Body of pancreas (tissue), 4 donors: Measurements from ENCODE around the gene SLC25A6. TPM values are rescaled to one million over a fixed set of nuclear protein-coding genes. Genes with fewer than 3 reads are reported as not detected.

Source experiments
- ATAC-seq: fragments of 150-250 bp; one replicate; pipeline ENCODE4 v1.9.1; 2016
- DNase-seq, 4 donors: peaks; one replicate each; pipeline ENCODE4 v3.0.0-alpha.2; 2019
- H3K27ac ChIP-seq, 4 donors: fragments of 200-600 bp; sonication (generic); 1 replicate in 3 of 4; 2 replicates in 1 of 4; pipeline versions ENCODE4 v1.5.1 to v1.6.1; 2016 to 2019; ENCODE audit warnings: mild to moderate bottlenecking in 1 of 4, mixed read lengths in 1 of 4, moderate library complexity in 1 of 4
- H3K27me3 ChIP-seq, 2 donors: fragments of 200-600 bp; sonication (generic); one replicate each; pipeline ENCODE4 v1.6.0; 2016; ENCODE audit warnings: mild to moderate bottlenecking in 1 of 2
- H3K36me3 ChIP-seq, 2 donors: fragments of 200-600 bp; sonication (generic); replicated peaks in 1 of 2; 2 replicates each; pipeline ENCODE4 v1.5.1; 2016; ENCODE audit warnings: low read depth in 2 of 2; ENCODE audit not compliant: insufficient read depth in 1 of 2
- H3K4me1 ChIP-seq: fragments of 200-600 bp; sonication (generic); one replicate; pipeline ENCODE4 v1.6.0; 2016
- H3K4me3 ChIP-seq, 2 donors: fragments of 200-600 bp; sonication (generic); 1 replicate in 1 of 2; 2 replicates in 1 of 2; pipeline ENCODE4 v1.5.1; 2016 to 2019
- H3K9me3 ChIP-seq, 3 donors: fragments of 200-600 bp; sonication (generic); 1 replicate in 2 of 3; 2 replicates in 1 of 3; pipeline ENCODE4 v1.5.1; 2016
- CTCF ChIP-seq, 7 experiments: fragments of 450-650 bp in 4 of 7; fragments of 200-600 bp in 3 of 7; sonication (generic) in 3 of 7; IDR thresholded peaks; one replicate each; pipeline ENCODE4 v1.5.1; 2016 to 2019; ENCODE audit warnings: antibody characterized with exemption in 7 of 7
- POLR2A ChIP-seq, 3 donors: fragments of 450-650 bp; IDR thresholded peaks; one replicate each; pipeline ENCODE4 v1.6.1; 2016; ENCODE audit warnings: antibody characterized with exemption in 3 of 3, mild to moderate bottlenecking in 2 of 3
- WGBS, 2 donors: methylation state at CpG; one replicate each; pipeline ENCODE4 v1.1.5; 2017; 5-methylcytosine and 5-hydroxymethylcytosine counted together
- intact Hi-C: fragments of 100-400 bp; cut with DNase I; formaldehyde crosslinking; loops from one replicate; pipeline ENCODE4 v1.15.1; 2023
- total RNA-seq, 2 donors: library from RNA; depleted of rRNA; stranded (reverse); fragments of >200 nt; gene quantifications; one replicate each; pipeline ENCODE4 v1.1.0, GENCODE V29; 2016

SLC25A6 gene
- total RNA-seq, 2 donors from 2014 or later = 180 to 338 TPM

GRCh38 chrX:1416965-1417760 lies 25.2 kb upstream of the SLC25A6 start:
- intact Hi-C loops = no loop called here
- no peaks in the 10 kb centered on the region for H3K4me1 ChIP-seq
- WGBS, 2 donors = 71 to 72% methylated on average over 10 to 14 of the region's 14 CpGs
- TF ChIP-seq CTCF (IDR thresholded peaks at IDR 0.05) (no peak), POLR2A (IDR thresholded peaks at IDR 0.05) (peak in 1 of 3 donors; percentile 9)
- no peak overlapping the region for H3K4me3 ChIP-seq
- no peaks in the 10 kb centered on the region for H3K27me3 ChIP-seq
- ATAC-seq (no peak), DNase-seq (peak in 1 of 4 donors; percentile 6)
- no peaks in the 10 kb centered on the region for H3K9me3 ChIP-seq
- H3K27ac ChIP-seq = no peak overlapping the region
- peaks cover 4 to 9% of the 10 kb centered on the region in 2 donors for H3K36me3 ChIP-seq

- no peak for TF ChIP-seq CTCF (IDR thresholded peaks at IDR 0.05)
- TF ChIP-seq POLR2A (IDR thresholded peaks at IDR 0.05) = no peak
- no peaks in the 10 kb centered on the region for H3K9me3 ChIP-seq
- H3K4me3 ChIP-seq = no peak overlapping the region
- no peak overlapping the region for H3K27ac ChIP-seq
- H3K27me3 ChIP-seq = no peaks in the 10 kb centered on the region
- intact Hi-C loops = no loop called here
- peaks cover 2 to 9% of the 10 kb centered on the region in 2 donors for H3K36me3 ChIP-seq
- no peaks in the 10 kb centered on the region for H3K4me1 ChIP-seq
- ATAC-seq (no peak), DNase-seq (peak in 1 of 4 donors; percentile 2)
- WGBS, 2 donors = 70 to 77% methylated on average over 10 to 15 of the region's 15 CpGs
These were observed 24.4 kb upstream of the SLC25A6 start for GRCh38 chrX:1416327-1416784.

DNA sequence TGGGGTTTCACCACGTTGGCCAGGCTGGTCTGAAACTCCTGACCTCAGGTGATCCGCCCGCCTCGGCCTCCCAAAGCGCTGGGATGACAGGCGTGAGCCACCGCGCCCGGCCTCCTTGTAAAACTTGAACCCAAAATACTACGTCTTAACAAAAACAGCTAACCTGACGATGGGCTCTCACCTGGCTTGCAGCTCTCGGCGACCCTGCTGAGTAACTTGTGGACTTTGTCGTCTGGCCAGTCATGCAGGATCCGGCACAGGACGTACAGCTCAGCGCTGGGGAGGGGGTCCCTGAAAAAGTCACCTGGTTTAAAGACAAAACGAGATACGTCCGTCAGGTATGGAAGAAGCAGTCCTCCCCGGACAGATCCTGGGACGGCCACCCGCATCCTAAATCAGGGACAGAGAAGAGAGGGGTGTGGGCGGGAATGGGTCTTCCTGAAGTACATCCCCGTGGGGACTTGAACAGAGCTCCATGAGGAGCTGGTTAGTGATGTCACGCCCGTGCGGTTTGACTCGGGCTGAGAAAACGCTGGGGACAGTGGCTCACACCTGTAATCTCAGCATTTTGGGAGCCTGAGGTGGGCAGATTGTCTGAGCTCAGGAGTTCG lies 20.7 kb upstream of the SLC25A6 start:
- no peak overlapping the region for H3K27ac ChIP-seq
- WGBS, 2 donors = 86 to 87% methylated on average over 22 to 31 of the region's 31 CpGs
- H3K4me3 ChIP-seq = no peak overlapping the region
- no peaks in the 10 kb centered on the region for H3K4me1 ChIP-seq
- peak in 1 of 4 donors; percentile 7 for DNase-seq
- no peak for TF ChIP-seq POLR2A (IDR thresholded peaks at IDR 0.05)
- TF ChIP-seq CTCF (IDR thresholded peaks at IDR 0.05) = no peak
- peaks cover 0 to 12% of the 10 kb centered on the region in 2 donors for H3K36me3 ChIP-seq
- ATAC-seq = no peak
- intact Hi-C loops = no loop called here
- H3K9me3 ChIP-seq = no peaks in the 10 kb centered on the region
- no peaks in the 10 kb centered on the region for H3K27me3 ChIP-seq

DNA sequence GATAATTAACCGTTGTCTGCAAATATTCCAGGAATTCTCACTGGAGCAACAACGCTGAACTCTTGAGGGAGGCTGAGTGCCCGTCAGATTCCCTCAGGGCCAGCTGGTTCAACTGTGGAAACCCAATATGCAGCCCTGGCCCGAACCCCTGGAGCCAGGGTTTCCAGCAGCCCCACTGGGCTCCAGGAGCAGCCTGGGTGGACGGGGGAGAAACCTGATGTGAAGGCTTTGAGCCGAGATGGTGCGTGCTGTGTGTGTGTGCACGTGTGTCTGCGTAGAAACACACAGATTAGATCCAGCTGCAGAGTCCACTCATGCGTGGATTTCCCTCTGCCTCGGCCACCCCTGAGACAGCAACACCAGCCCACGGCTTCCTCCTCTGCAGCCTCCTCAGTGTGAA lies 19.4 kb upstream of the SLC25A6 start:
- DNase-seq = no peak
- no peak for TF ChIP-seq CTCF (IDR thresholded peaks at IDR 0.05)
- no peaks in the 10 kb centered on the region for H3K27me3 ChIP-seq
- peaks cover 0 to 21% of the 10 kb centered on the region in 2 donors for H3K36me3 ChIP-seq
- ATAC-seq = no peak
- no peaks in the 10 kb centered on the region for H3K9me3 ChIP-seq
- H3K4me3 ChIP-seq = no peak overlapping the region
- H3K27ac ChIP-seq = no peak overlapping the region
- 75 to 81% methylated on average over 12 of the region's 12 CpGs for WGBS, 2 donors
- H3K4me1 ChIP-seq = no peaks in the 10 kb centered on the region
- intact Hi-C loops = no loop called here
